Lower leg skin (tissue), 4 donors: ENCODE data around the gene GPSM1. TPM values are rescaled to one million over a fixed set of nuclear protein-coding genes. Genes with fewer than 3 reads are reported as not detected.

Experiments used
- DNase-seq, 2 donors: peaks; one replicate each; pipeline ENCODE4 v3.0.0-alpha.2; 2019; ENCODE audit warnings: low spot score in 2 of 2
- H3K4me3 ChIP-seq: fragments of 200-600 bp; sonication (generic); 2 replicates; pipeline ENCODE4 v1.5.1; 2017; ENCODE audit warnings: mild to moderate bottlenecking, low read depth; ENCODE audit not compliant: poor library complexity, severe bottlenecking
- CTCF ChIP-seq, 3 donors: fragments of 450-650 bp; IDR thresholded peaks; one replicate each; pipeline ENCODE4 v1.5.1; 2016; ENCODE audit warnings: antibody characterized with exemption in 3 of 3, mild to moderate bottlenecking in 3 of 3, moderate library complexity in 2 of 3
- POLR2A ChIP-seq, 2 donors: fragments of 450-650 bp; IDR thresholded peaks; one replicate each; pipeline ENCODE4 v1.6.1; 2016 to 2017; ENCODE audit warnings: antibody characterized with exemption in 2 of 2, mild to moderate bottlenecking in 1 of 2, moderate library complexity in 1 of 2
- WGBS, 2 donors: methylation state at CpG; one replicate each; pipeline ENCODE4 v1.1.5; 2018; 5-methylcytosine and 5-hydroxymethylcytosine counted together
- intact Hi-C: fragments of 100-400 bp; cut with DNase I; formaldehyde crosslinking; loops from one replicate; pipeline ENCODE4 v1.15.0; 2023; ENCODE audit warnings: low total_unique reads
- total RNA-seq, 4 donors: library from RNA; depleted of rRNA; stranded (reverse); fragments of >200 nt; gene quantifications; one replicate each; pipeline ENCODE4 v1.1.0, GENCODE V29; 2016

Gene GPSM1
- total RNA-seq, 4 donors from 2014 or later, result 21.0 to 37.1 (median 28.1) TPM

GRCh38 chr9:136297016-136297691, 30.2 kb upstream of the GPSM1 start:
- H3K4me3 ChIP-seq, result no peak overlapping the region
- DNase-seq, result no peak
- intact Hi-C loops, result no loop called here
- WGBS, 2 donors, result 48 to 60% methylated on average over 17 to 24 of the region's 25 CpGs
- TF ChIP-seq POLR2A (IDR thresholded peaks at IDR 0.05), result no peak
- TF ChIP-seq CTCF (IDR thresholded peaks at IDR 0.05), result no peak

GRCh38 chr9:136297766-136298735, 29.3 kb upstream of the GPSM1 start:
- intact Hi-C loops, result no loop called here
- TF ChIP-seq CTCF (IDR thresholded peaks at IDR 0.05) (no peak), POLR2A (IDR thresholded peaks at IDR 0.05) (no peak)
- no peak for DNase-seq
- no peak overlapping the region for H3K4me3 ChIP-seq
- 80 to 83% methylated on average over 25 to 26 of the region's 26 CpGs for WGBS, 2 donors

GRCh38 chr9:136299116-136299515, 28.2 kb upstream of the GPSM1 start:
- no peak overlapping the region for H3K4me3 ChIP-seq
- TF ChIP-seq POLR2A (IDR thresholded peaks at IDR 0.05) (no peak), CTCF (IDR thresholded peaks at IDR 0.05) (no peak)
- no peak for DNase-seq
- 71 to 84% methylated on average over 15 to 18 of the region's 18 CpGs for WGBS, 2 donors
- intact Hi-C loops, result no loop called here

GRCh38 chr9:136299541-136299940, 27.8 kb upstream of the GPSM1 start:
- no peak for DNase-seq

GRCh38 chr9:136300016-136300545, 27.3 kb upstream of the GPSM1 start:
- 81 to 86% methylated on average over 14 of the region's 14 CpGs for WGBS, 2 donors
- DNase-seq, result no peak
- no peak for TF ChIP-seq CTCF (IDR thresholded peaks at IDR 0.05)
- no peak overlapping the region for H3K4me3 ChIP-seq
- intact Hi-C loops, result no loop called here

More at GRCh38 chr9:136299541-136299940, 27.8 kb upstream of the GPSM1 start:
- 31 to 49% methylated on average over 7 of the region's 7 CpGs for WGBS, 2 donors
- no peak overlapping the region for H3K4me3 ChIP-seq
- intact Hi-C loops, result no loop called here
- no peak for TF ChIP-seq CTCF (IDR thresholded peaks at IDR 0.05)
- no peak for TF ChIP-seq POLR2A (IDR thresholded peaks at IDR 0.05)
